SK-N-SH treated with all-trans-retinoic acid at 6 μM for 48 hours (cell line): ENCODE measurements around the gene SH3PXD2A.

ENCODE experiments used
- ARNTL ChIP-seq: fragments of 450-650 bp; formaldehyde crosslinking; IDR thresholded peaks from 2 replicates; pipeline ENCODE4 v1.5.0; 2020; ENCODE audit warnings: low read depth, mild to moderate bottlenecking, moderate library complexity, borderline replicate concordance
- CREB5 ChIP-seq: fragments of 250-450 bp; sonication (Bioruptor Pico); IDR thresholded peaks from 2 replicates; pipeline ENCODE4 v1.5.1; 2020; ENCODE audit warnings: low read depth, mild to moderate bottlenecking, moderate library complexity
- PATZ1 ChIP-seq: fragments of 250-450 bp; sonication (Bioruptor Pico); IDR thresholded peaks from 2 replicates; pipeline ENCODE4 v1.8.0; 2020; ENCODE audit warnings: mild to moderate bottlenecking, moderate library complexity, borderline replicate concordance
- RARB ChIP-seq: fragments of 250-450 bp; sonication (Bioruptor Pico); IDR thresholded peaks from 2 replicates; pipeline ENCODE4 v1.8.0; 2021; ENCODE audit warnings: mild to moderate bottlenecking, moderate library complexity
- SNAI2 ChIP-seq: fragments of 250-450 bp; sonication (Bioruptor Pico); IDR thresholded peaks from 2 replicates; pipeline ENCODE4 v1.5.0; 2020; ENCODE audit warnings: mild to moderate bottlenecking, moderate library complexity
- ZFP3 ChIP-seq: fragments of 250-450 bp; sonication (Bioruptor Pico); IDR thresholded peaks from 2 replicates; pipeline ENCODE4 v1.5.0; 2020; ENCODE audit warnings: mild to moderate bottlenecking, moderate library complexity

- TF ChIP-seq ARNTL (CRISPR knock-in tag) (no peak), RARB (no peak), SNAI2 (CRISPR knock-in tag) (no peak), ZFP3 (CRISPR knock-in tag) (no peak), PATZ1 (no peak), CREB5 (CRISPR knock-in tag) (no peak)
Measured at GRCh38 chr10:103627111-103627892, 228.1 kb downstream of the SH3PXD2A start.
